Esophagus (tissue), 2 donors: ENCODE measurements around the gene VEPH1. TPM values are rescaled to one million over a fixed set of nuclear protein-coding genes. Genes with fewer than 3 reads are reported as not detected.

Experiments
- H3K27ac ChIP-seq, 2 donors: one replicate each; pipeline ENCODE4 v1.5.1; 2013; ENCODE audit warnings: low read depth in 2 of 2, mild to moderate bottlenecking in 2 of 2, inconsistent platforms in 1 of 2, low read length in 1 of 2, moderate library complexity in 1 of 2
- H3K27me3 ChIP-seq, 2 donors: one replicate each; pipeline ENCODE4 v1.6.1; 2013; ENCODE audit warnings: low read length in 2 of 2, control low read depth in 1 of 2, mild to moderate bottlenecking in 1 of 2; ENCODE audit not compliant: insufficient read depth in 2 of 2, control insufficient read depth in 1 of 2
- H3K36me3 ChIP-seq, 2 donors: one replicate each; pipeline ENCODE4 v1.6.1; 2013; ENCODE audit warnings: low read length in 1 of 2; ENCODE audit not compliant: control insufficient read depth in 2 of 2, insufficient read depth in 2 of 2
- H3K4me1 ChIP-seq, 2 donors: one replicate each; pipeline ENCODE4 v1.6.1; 2013; ENCODE audit warnings: low read length in 1 of 2; ENCODE audit not compliant: control insufficient read depth in 2 of 2, insufficient read depth in 2 of 2
- H3K4me3 ChIP-seq, 2 donors: one replicate each; pipeline ENCODE4 v1.5.1; 2013; ENCODE audit warnings: low read length in 2 of 2, mild to moderate bottlenecking in 2 of 2, low read depth in 1 of 2, moderate library complexity in 1 of 2
- H3K9me3 ChIP-seq, 2 donors: one replicate each; pipeline ENCODE4 v1.6.1; 2013; ENCODE audit warnings: mild to moderate bottlenecking in 2 of 2, low read depth in 1 of 2, low read length in 1 of 2, moderate library complexity in 1 of 2; ENCODE audit not compliant: control insufficient read depth in 2 of 2, insufficient read depth in 1 of 2
- WGBS, 2 donors: extraction: QIAGEN DNeasy Blood & Tissue Kit; methylation state at CpG; one replicate each; pipeline ENCODE4 v1.1.7; 2013; 5-methylcytosine and 5-hydroxymethylcytosine counted together
- polyA plus RNA-seq, 2 donors: library from polyadenylated mRNA; stranded (reverse); fragments of 200-250 nt; gene quantifications; one replicate each; pipeline ENCODE4 v1.2.3, GENCODE V29; 2013
- donor health status: healthy with polysubstance abuse.
- donor health status: Bipolar disorder and iron deficiency.

VEPH1 gene
- polyA plus RNA-seq, 2 donors, result 0.07 to 0.08 TPM

DNA sequence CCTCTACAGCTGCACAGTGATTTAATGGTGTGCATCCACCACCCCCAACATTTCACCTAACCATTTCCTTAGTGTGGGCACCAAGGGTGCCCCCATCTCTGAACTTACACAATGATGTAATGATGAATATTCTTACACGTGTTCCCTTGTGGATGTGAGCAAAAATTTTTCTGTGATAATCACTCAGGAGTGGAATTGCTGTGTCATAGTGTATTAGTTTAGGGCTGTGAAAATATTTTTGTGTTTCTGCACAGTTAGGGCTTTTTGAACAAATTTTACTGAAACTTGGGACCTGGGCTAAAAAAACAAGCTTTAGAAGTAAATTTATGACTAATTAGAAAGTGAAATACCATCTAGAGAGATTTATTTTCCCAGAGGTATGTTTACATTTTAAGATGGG is 208.7 kb downstream of the VEPH1 start:
- Histone ChIP-seq H3K36me3 (no peaks in the 10 kb centered on the region), H3K9me3 (no peaks in the 10 kb centered on the region), H3K4me3 (no peak overlapping the region), H3K27ac (no peak overlapping the region), H3K4me1 (no peaks in the 10 kb centered on the region), H3K27me3 (no peaks in the 10 kb centered on the region)
- 14 to 31% methylated on average over 1 of the region's 1 CpG for WGBS, 2 donors

GRCh38 chr3:157290766-157291165 is 212.4 kb downstream of the VEPH1 start:
- Histone ChIP-seq H3K9me3 (no peaks in the 10 kb centered on the region), H3K4me1 (no peaks in the 10 kb centered on the region), H3K27ac (no peak overlapping the region), H3K27me3 (no peaks in the 10 kb centered on the region), H3K36me3 (no peaks in the 10 kb centered on the region), H3K4me3 (no peak overlapping the region)
- WGBS, 2 donors, result 47 to 64% methylated on average over 2 of the region's 2 CpGs

DNA sequence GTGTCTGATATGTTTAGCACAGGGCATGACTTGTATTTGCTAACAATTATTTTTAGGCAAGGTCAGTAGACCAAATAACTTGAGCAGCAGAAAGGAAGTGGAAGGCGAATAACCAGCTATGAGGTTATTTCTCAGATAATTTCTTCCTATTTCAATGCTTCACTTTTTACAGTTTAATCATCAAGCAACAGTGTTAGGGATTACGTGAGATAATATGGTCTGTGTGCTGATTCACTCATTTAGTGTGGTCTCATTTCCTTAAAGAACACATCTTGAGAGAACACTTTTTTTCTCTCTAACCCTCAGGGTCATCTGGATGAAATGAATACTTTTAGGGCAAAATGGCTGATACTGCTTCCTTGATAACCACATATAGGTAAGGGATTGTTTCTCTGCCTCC is 217.2 kb downstream of the VEPH1 start:
- no peak overlapping the region for H3K27ac ChIP-seq
- no peaks in the 10 kb centered on the region for H3K4me1 ChIP-seq
- no peak overlapping the region for H3K4me3 ChIP-seq
- H3K9me3 ChIP-seq, result no peaks in the 10 kb centered on the region
- no peaks in the 10 kb centered on the region for H3K27me3 ChIP-seq
- H3K36me3 ChIP-seq, result no peaks in the 10 kb centered on the region
- WGBS, 2 donors, result 92 to 93% methylated on average over 2 of the region's 2 CpGs

DNA sequence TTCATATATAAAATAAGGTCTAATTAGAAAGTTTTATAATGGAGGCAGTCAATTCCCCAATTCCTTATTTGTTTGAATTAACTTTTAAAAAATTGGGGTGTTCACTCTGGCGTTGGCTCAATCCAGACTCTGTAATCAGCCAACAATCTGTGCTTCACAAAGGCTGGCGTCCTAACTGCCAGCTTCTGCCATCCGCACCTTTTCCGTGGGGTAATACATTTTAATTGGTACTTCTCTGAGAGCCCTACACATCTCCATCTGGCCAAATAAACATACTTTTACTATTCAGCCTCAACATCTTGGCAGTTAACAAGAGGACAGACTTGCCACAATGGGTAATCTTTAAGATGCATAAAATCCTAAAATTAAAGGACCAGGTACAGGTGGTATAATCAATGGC is 218.1 kb downstream of the VEPH1 start:
- Histone ChIP-seq H3K4me3 (no peak overlapping the region), H3K4me1 (no peaks in the 10 kb centered on the region), H3K9me3 (no peaks in the 10 kb centered on the region), H3K36me3 (no peaks in the 10 kb centered on the region), H3K27ac (no peak overlapping the region), H3K27me3 (no peaks in the 10 kb centered on the region)
- WGBS, 2 donors, result 86 to 92% methylated on average over 4 of the region's 4 CpGs

GRCh38 chr3:157284688-157285087 is 218.5 kb downstream of the VEPH1 start:
- H3K4me3 ChIP-seq, result no peak overlapping the region
- H3K36me3 ChIP-seq, result no peaks in the 10 kb centered on the region
- no peaks in the 10 kb centered on the region for H3K4me1 ChIP-seq
- H3K27me3 ChIP-seq, result no peaks in the 10 kb centered on the region
- no peaks in the 10 kb centered on the region for H3K9me3 ChIP-seq
- H3K27ac ChIP-seq, result no peak overlapping the region
- 45 to 54% methylated on average over 1 of the region's 1 CpG for WGBS, 2 donors

DNA sequence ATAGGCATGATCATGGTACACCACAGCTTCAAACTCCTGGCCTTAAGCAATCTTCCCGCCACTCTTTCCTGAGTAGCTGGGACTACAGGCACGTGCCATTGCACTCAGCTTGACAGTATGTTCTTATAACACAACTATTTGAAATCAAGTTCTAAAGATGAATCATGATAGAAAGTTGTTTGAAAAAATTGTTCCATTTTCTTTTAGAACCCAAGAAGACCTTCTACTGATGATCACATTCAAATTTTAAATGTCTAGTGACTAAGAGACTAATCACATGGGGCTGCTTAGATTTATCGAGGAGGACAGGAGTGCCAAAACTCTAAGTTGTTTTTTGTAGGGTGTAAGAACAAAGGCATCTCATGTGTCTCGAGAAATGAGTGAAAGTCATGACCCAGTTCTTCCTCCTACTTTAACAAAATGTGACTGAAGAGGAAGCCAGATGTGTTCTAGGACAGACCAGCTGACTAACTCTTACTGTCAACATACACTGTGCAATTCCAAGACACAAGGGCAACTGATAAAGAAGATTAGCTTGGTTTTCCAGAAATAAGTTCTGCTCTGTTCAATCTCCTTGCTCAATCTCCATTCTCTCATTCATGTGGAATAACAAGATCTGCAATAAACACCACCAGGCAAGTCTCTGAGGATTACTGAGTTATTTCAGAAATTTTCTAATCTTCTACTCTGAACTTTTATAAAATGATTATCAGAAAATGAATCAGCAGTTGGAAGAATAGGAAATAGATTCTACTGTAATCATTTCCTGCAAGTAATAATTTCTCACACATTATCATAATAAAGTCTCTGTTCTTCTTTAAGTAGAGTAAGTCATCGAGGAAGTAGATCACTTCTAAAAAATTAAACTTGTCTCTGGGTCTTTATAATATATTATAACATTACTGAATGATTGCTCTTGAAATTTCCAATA is 220.7 kb downstream of the VEPH1 start:
- no peak overlapping the region for H3K27ac ChIP-seq
- H3K27me3 ChIP-seq, result no peaks in the 10 kb centered on the region
- no peaks in the 10 kb centered on the region for H3K9me3 ChIP-seq
- no peaks in the 10 kb centered on the region for H3K4me1 ChIP-seq
- H3K4me3 ChIP-seq, result no peak overlapping the region
- 57 to 67% methylated on average over 5 of the region's 5 CpGs for WGBS, 2 donors
- H3K36me3 ChIP-seq, result no peaks in the 10 kb centered on the region

GRCh38 chr3:157280786-157281185 is 222.4 kb downstream of the VEPH1 start:
- Histone ChIP-seq H3K27me3 (no peaks in the 10 kb centered on the region), H3K9me3 (no peaks in the 10 kb centered on the region), H3K27ac (no peak overlapping the region), H3K4me3 (no peak overlapping the region), H3K4me1 (no peaks in the 10 kb centered on the region), H3K36me3 (no peaks in the 10 kb centered on the region)
- 65 to 73% methylated on average over 2 of the region's 2 CpGs for WGBS, 2 donors

- H3K27ac ChIP-seq, result no peak overlapping the region
- no peaks in the 10 kb centered on the region for H3K9me3 ChIP-seq
- no peaks in the 10 kb centered on the region for H3K36me3 ChIP-seq
- H3K27me3 ChIP-seq, result no peaks in the 10 kb centered on the region
- no peaks in the 10 kb centered on the region for H3K4me1 ChIP-seq
- H3K4me3 ChIP-seq, result no peak overlapping the region
These were observed 222.9 kb downstream of the VEPH1 start for GRCh38 chr3:157280354-157280753.

GRCh38 chr3:157279237-157279636 is 224.0 kb downstream of the VEPH1 start:
- Histone ChIP-seq H3K36me3 (no peaks in the 10 kb centered on the region), H3K9me3 (no peaks in the 10 kb centered on the region), H3K27ac (no peak overlapping the region), H3K27me3 (no peaks in the 10 kb centered on the region), H3K4me3 (no peak overlapping the region), H3K4me1 (no peaks in the 10 kb centered on the region)
- 95 to 97% methylated on average over 1 of the region's 1 CpG for WGBS, 2 donors

DNA sequence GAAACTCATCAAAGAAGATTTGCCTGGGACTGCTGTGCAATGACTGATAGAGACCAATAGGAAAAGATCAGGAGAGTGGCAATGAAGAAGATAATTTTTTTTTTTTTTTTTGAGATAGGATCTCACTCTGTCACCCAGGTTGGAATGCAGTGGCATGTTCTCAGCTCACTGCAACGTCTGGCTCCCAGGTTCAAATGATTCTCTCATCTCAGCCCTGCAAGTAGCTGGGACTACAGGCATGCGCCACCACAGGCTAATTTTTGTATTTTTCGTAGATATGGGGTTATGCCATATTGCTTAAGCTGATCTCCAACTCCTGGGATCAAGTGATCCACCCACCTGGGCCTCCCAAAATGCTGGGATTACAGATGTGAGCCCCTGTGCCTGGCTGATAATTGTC is 226.4 kb downstream of the VEPH1 start:
- H3K36me3 ChIP-seq, result no peaks in the 10 kb centered on the region
- WGBS, 2 donors, result 64 to 78% methylated on average over 3 of the region's 3 CpGs
- H3K4me1 ChIP-seq, result no peaks in the 10 kb centered on the region
- no peaks in the 10 kb centered on the region for H3K9me3 ChIP-seq
- no peaks in the 10 kb centered on the region for H3K27me3 ChIP-seq
- no peak overlapping the region for H3K27ac ChIP-seq
- no peak overlapping the region for H3K4me3 ChIP-seq
